EL (cell line): ENCODE results near the gene MPZL1.

Experiments
- DNase-seq: peaks from one replicate; pipeline ENCODE4 v3.0.0-alpha.2; 2016

Gene MPZL1

GRCh38 chr1:167721617-167722151, at the start of gene MPZL1:
Gene MPZL1 (plus strand): TSS chr1:167721982. CDS start chr1:167722152, 170 bp downstream.
- peak; percentile 93 for DNase-seq

GRCh38 chr1:167672831-167673230, 49.0 kb upstream of the MPZL1 start:
- DNase-seq, result no peak

DNA sequence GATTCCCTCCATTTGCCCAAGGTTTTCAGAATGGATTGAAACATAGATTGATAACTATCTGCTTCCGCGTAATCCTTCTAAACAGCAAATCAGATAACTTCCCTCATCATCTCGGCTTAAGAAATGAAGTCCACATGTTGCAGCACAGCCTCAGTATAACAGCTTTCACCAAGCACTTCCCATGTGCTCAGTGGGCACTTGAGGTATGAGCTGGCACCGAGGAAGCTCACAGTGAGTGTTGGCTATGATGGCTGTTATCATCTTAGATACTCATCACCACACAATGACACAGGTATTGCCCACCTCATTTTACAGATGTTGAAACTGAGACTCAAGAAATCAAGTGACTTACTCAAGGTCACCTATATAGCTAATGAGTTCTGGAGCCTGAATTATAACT, 48.5 kb upstream of the MPZL1 start:
- no peak for DNase-seq

DNA sequence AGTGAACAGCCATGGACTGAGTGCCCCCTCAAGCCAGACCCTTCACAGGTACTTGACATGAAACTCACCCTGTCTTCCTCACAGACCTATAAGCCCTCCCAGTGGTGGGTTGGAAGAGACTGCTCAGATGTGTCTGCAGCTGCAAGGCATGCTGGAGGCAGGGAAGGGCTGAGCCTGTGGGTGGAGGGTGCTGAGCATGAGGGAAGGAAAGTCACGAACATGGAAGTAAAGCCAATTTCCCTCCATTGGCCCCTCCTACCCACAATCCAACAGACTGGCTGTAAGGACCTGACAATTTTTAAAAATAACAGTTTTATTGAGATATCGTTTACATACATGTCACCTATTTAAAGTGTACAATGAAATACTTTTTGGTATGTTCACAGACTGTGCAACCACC, 47.6 kb upstream of the MPZL1 start:
- DNase-seq, result no peak

DNA sequence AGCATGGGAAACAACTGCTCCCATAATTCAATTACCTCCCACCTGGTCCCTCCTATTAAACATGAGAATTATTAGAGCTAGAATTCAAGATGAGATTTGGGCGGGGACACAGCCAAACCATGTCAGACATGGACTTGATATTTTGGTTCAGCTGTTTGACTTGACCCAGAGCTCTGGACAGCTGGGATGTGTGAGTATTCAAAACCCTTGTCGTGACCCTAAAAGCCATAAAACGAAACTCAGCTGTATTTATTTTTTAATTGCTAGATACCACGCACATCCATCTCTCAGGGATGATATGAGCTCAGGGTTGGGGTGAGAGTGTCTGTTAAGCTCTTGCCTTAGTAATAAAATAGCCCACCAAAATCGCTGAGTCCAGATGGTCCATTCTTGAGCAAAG, 46.3 kb upstream of the MPZL1 start:
- no peak for DNase-seq

DNA sequence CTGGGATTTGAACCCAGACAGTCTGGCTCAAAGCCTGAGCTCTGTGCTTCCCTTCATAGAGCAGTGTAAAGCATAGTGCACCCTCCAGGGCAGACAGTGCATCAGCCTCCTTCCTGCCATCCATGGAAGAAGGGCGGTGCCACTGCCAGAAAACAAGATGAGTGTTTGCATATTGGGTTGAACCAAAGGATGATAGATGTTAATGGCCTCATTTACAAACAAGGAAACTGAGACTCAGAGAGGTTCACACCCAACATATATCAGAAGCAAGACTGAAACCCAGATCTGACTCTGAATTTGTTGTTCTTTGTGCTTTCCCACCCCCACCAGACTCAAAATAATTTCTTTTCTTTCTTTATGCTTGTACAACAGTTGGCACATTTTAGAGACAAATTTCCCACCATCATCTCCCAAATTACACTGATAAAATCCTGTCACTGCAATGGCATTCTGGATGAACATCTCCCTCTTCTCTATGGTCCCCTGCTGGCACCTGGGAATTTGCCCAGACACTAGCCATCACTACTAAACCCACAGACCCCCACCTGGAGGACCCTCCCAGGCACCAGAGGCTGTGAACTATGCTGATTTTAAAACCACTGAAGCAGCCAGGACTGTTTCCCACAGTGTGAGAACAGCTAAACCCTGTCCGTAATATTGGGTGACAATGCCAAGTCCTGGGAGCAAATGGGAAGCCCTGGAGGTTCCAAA, 45.4 kb upstream of the MPZL1 start:
- no peak for DNase-seq

DNA sequence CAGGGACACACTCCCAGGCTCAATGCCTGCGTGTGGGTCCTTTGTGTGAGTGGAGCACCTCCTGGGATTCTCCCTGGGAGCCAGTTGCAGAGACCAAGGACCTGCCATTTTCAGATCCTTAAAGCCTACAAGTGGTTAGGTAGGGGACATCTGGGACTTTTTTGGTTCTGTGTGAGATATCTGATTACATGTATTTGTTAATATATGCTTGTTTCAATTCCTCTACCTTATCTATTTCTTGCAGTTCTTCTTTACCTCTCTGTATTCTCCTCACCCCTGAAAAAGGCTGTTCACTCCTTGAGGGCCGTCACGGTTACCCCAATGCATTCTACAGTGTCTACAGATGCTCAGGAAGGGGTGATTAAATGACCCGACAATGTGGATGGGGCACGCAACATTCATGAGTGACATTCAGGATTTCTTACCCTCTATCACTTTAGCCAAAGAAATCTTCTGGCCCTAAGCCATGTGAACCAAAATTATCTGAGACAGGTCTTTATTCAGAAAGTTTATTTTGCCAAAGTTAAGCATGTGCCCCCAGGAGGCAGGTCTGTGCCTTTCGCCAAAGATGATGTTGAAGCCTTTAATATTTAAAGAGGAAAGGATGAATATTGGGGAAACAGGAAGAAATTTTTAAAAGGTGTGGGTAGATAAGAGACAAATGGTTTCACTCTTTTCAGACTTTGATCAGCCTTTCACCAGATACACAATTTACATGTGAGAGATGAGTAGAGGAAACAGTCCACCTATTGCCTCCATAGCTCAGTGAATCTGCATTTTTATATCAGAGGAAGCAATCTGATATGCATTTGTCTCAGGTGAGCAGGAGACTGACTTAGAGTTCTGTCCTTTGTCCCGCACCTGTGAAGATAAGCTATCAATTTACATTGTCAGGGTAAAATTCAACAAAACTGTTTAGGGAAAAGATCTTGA, 44.6 kb upstream of the MPZL1 start:
- DNase-seq, result no peak

DNA sequence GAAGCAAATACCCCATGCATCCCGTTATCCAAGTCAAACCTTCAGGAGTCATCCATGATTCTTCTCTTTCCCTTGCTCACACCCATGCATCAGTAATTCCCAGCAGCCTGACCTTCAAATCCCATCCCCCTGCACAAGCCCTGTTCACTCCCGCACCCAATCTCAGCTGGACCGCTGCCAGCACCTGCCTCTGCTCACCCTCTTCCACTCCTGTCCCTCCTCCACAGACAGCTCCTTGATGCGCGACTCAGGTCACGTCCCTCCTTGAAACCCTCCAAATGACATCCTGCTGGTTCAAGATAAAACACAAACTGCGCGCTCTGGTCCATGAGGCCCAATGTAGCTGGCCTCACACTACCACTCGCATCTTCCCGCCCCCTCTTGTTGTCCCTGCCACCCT, 43.4 kb upstream of the MPZL1 start:
- no peak for DNase-seq

GRCh38 chr1:167678838-167679237, 42.9 kb upstream of the MPZL1 start:
- DNase-seq, result no peak

GRCh38 chr1:167679714-167680113, 42.1 kb upstream of the MPZL1 start:
- DNase-seq, result no peak

DNA sequence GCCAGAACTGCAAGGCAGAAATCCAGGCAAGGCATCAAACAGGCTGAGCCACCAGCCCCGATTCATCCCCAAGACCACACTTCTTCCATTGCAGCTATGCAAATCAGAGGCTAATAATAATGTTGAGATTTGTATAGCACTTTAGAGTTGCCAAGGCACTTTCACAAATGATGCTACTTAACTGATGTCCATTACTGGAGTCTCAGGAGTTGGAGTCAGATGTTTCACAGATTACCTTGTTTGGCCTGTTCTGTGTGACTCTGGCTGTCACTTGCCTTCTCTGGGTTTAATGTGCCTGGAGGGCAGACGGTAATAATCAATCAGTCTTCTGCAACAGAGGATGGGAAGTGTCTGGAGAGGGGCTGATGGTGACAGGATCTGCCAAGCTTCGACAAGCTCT, 40.8 kb upstream of the MPZL1 start:
- DNase-seq, result no peak

GRCh38 chr1:167681451-167682098, 40.2 kb upstream of the MPZL1 start:
- no peak for DNase-seq

GRCh38 chr1:167683226-167683625, 38.6 kb upstream of the MPZL1 start:
- DNase-seq, result no peak

DNA sequence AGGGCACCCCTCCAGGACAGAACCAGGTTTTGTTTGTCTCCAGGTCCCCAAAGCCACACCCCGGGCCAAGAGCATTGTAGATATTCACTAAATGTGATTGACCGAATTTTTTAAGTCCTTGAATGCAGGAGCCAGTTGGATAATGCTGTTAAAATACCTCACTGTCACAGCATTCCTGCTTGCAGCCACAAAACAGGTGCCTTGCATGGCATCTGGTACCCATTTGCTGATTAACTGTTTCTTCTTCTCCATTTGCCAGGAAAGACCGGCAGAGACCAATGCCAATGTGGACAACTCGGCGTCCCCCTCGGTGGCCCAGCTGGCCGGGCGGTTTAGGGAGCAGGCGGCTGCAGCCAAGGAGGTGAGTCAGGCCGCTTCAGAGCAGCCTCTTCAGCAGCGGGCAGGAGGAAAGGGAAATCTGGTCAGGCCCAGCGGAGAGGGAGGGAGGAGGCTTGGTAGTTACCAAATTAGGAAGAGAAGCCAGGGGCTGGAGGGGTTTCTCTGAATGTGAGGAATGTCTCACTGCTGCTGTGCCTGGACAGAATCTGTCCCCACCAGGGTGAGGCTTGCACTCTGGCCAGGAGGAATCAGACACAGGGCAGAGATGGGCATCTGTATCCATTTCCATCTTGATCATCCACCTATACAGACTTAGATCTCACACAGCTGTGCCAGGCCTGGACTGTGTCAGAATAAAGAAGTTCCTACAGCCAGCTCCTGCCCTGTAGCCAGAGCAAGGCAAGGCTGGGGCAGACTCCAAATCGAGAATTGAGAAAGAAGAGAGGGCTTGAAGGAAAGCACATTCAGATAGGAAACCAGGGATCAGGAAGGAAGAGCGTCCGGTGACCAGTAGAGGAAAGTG, 37.9 kb upstream of the MPZL1 start:
- peak; percentile 54 for DNase-seq

- no peak for DNase-seq
These were observed 35.9 kb upstream of the MPZL1 start for GRCh38 chr1:167685844-167686243.

GRCh38 chr1:167687919-167688519, 33.8 kb upstream of the MPZL1 start:
- DNase-seq, result peak; percentile 78

DNA sequence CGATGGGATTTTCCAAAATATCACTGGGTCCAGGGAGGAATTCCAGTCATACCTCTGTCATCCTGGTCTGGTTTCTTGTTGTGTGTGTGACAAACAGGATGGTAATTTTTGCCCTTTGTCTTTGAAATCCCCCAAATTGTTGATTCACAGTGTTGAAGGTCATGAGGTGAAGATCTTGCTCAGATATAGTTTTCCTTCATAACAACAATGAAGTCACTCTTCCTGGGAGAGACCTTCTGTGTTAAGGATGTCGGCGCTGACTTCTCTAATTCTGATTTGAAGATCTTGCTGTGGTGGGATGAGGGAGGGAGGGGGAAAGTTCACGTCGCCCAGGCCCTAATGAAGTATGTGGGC, 32.2 kb upstream of the MPZL1 start:
- DNase-seq, result peak; percentile 47

GRCh38 chr1:167690053-167690452, 31.7 kb upstream of the MPZL1 start:
- no peak for DNase-seq

- no peak for DNase-seq
These were observed 28.2 kb upstream of the MPZL1 start for GRCh38 chr1:167693425-167694045.

DNA sequence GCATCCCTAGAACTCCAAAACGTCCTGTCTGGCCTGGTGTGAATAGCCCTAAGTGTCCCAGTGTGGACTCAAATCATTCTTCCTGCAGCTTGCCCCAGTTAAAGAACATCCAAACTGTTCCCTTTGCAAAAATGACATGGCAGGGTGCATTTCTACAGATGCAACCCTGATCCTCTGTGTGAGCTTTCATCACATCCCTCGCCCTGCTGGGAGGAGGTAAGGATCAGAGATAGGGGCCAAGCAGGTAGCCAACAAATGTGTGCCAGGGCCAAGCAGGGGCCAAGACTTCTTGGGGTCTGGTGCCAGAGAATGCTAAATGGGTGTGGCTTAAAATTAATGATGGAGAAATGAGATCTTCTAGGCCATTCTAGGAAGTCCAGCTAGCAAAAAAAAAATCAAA, 27.1 kb upstream of the MPZL1 start:
- DNase-seq, result no peak

- no peak for DNase-seq
These were observed 26.6 kb upstream of the MPZL1 start for GRCh38 chr1:167695147-167695546.
